ENCODE results near the gene LGALS16.

Gene LGALS16

GRCh38 chr19:39695759-39696158, 40.0 kb downstream of the LGALS16 start:
- Histone ChIP-seq H3K4me3 (replicated peaks; ENCODE audit: insufficient read depth, low read length) (no peak overlapping the region), H3K27me3 (ENCODE audit: insufficient read depth, poor library complexity, severe bottlenecking) (peaks cover 2% of the 10 kb centered on the region), H3K27ac (replicated peaks) (no peak overlapping the region)
- no peak for DNase-seq (ENCODE audit: low read depth in 1 of 2, low spot score in 1 of 2)
- TF ChIP-seq REST (IDR thresholded peaks at IDR 0.05; ENCODE audit: insufficient replicate concordance, low read depth) (no peak), SPI1 (IDR thresholded peaks at IDR 0.05; ENCODE audit: borderline replicate concordance, low read depth) (no peak), POLR2AphosphoS5 (IDR thresholded peaks at IDR 0.05; ENCODE audit: low read depth) (no peak), CTCF (IDR thresholded peaks at IDR 0.05; ENCODE audit: insufficient read depth, low read length) (no peak), GABPA (IDR thresholded peaks at IDR 0.05; ENCODE audit: low read depth) (no peak)

- Histone ChIP-seq H3K27me3 (ENCODE audit: insufficient read depth, poor library complexity, severe bottlenecking) (peaks cover 2% of the 10 kb centered on the region), H3K27ac (replicated peaks) (no peak overlapping the region), H3K4me3 (replicated peaks; ENCODE audit: insufficient read depth, low read length) (no peak overlapping the region)
- TF ChIP-seq REST (IDR thresholded peaks at IDR 0.05; ENCODE audit: insufficient replicate concordance, low read depth) (no peak), GABPA (IDR thresholded peaks at IDR 0.05; ENCODE audit: low read depth) (no peak), POLR2AphosphoS5 (IDR thresholded peaks at IDR 0.05; ENCODE audit: low read depth) (no peak), CTCF (IDR thresholded peaks at IDR 0.05; ENCODE audit: insufficient read depth, low read length) (no peak), SPI1 (IDR thresholded peaks at IDR 0.05; ENCODE audit: borderline replicate concordance, low read depth) (no peak)
- DNase-seq (ENCODE audit: low read depth in 1 of 2, low spot score in 1 of 2), result no peak
Measured at GRCh38 chr19:39696387-39696786, 40.7 kb downstream of the LGALS16 start.

- no peak for DNase-seq (ENCODE audit: low read depth in 1 of 2, low spot score in 1 of 2)
- no peak overlapping the region for H3K4me3 ChIP-seq (replicated peaks; ENCODE audit: insufficient read depth, low read length)
- H3K27ac ChIP-seq (replicated peaks), result no peak overlapping the region
- H3K27me3 ChIP-seq (ENCODE audit: insufficient read depth, poor library complexity, severe bottlenecking), result peaks cover 2% of the 10 kb centered on the region
- TF ChIP-seq SPI1 (IDR thresholded peaks at IDR 0.05; ENCODE audit: borderline replicate concordance, low read depth), result no peak
- no peak for TF ChIP-seq GABPA (IDR thresholded peaks at IDR 0.05; ENCODE audit: low read depth)
- TF ChIP-seq REST (IDR thresholded peaks at IDR 0.05; ENCODE audit: insufficient replicate concordance, low read depth), result no peak
- no peak for TF ChIP-seq POLR2AphosphoS5 (IDR thresholded peaks at IDR 0.05; ENCODE audit: low read depth)
- no peak for TF ChIP-seq CTCF (IDR thresholded peaks at IDR 0.05; ENCODE audit: insufficient read depth, low read length)
Measured at GRCh38 chr19:39698535-39698934, 42.8 kb downstream of the LGALS16 start.

Measured in HL-60 (cell line).